CD4-positive, alpha-beta T cell (primary cell): ENCODE measurements around the gene HNRNPC. TPM values are rescaled to one million over a fixed set of nuclear protein-coding genes. Genes with fewer than 3 reads are reported as not detected.

Source experiments
- ATAC-seq: fragments of 200-7000 bp; cut with Tn5 transposase; one replicate; pipeline ENCODE4 v1.10.0; 2022; ENCODE audit warnings: mild to moderate bottlenecking; ENCODE audit not compliant: poor library complexity
- CTCF ChIA-PET: fragments of 350-600 bp; sonication (Branson Sonifier 250); formaldehyde crosslinking; loops from one replicate; lab custom pipeline; 2021; ENCODE audit warnings: antibody characterized with exemption, inconsistent platforms; lab: Charles Lee
- POLR2A ChIA-PET: fragments of 350-600 bp; sonication (Branson Sonifier 250); formaldehyde crosslinking; loops from one replicate; lab custom pipeline; 2021; ENCODE audit warnings: antibody characterized with exemption, inconsistent platforms; lab: Charles Lee
- DNase-seq, 14 experiments: peaks; one replicate each; pipeline ENCODE4 v3.0.0-alpha.2; 2013 to 2020; ENCODE audit warnings: mixed read lengths in 2 of 14
- H3K27ac ChIP-seq, 2 donors: one replicate each; pipeline versions ENCODE4 v1.5.1 to v1.7.0; 2013; ENCODE audit warnings: low read length in 2 of 2, low read depth in 1 of 2, mild to moderate bottlenecking in 1 of 2
- H3K27me3 ChIP-seq, 2 experiments: 1 replicate in 1 of 2; 2 replicates in 1 of 2; pipeline versions ENCODE4 v1.6.1 to v1.7.0; 2013; ENCODE audit warnings: low read length in 2 of 2, control low read depth in 1 of 2, mild to moderate bottlenecking in 1 of 2, moderate library complexity in 1 of 2; ENCODE audit not compliant: insufficient read depth in 2 of 2, control insufficient read depth in 1 of 2
- H3K36me3 ChIP-seq: one replicate; pipeline ENCODE4 v1.6.1; 2013; ENCODE audit warnings: low read length, control low read depth; ENCODE audit not compliant: insufficient read depth
- H3K4me1 ChIP-seq: one replicate; pipeline ENCODE4 v1.6.1; 2013; ENCODE audit warnings: low read length, control low read depth; ENCODE audit not compliant: insufficient read depth
- H3K4me3 ChIP-seq: one replicate; pipeline ENCODE4 v1.5.1; 2013; ENCODE audit warnings: mild to moderate bottlenecking, low read length, moderate library complexity
- H3K9me3 ChIP-seq, 2 experiments: 1 replicate in 1 of 2; 2 replicates in 1 of 2; pipeline versions ENCODE4 v1.6.1 to v1.7.0; 2013; ENCODE audit warnings: low read length in 2 of 2, mild to moderate bottlenecking in 2 of 2, control low read depth in 1 of 2, moderate library complexity in 1 of 2; ENCODE audit not compliant: control insufficient read depth in 1 of 2, insufficient read depth in 1 of 2
- H3K27ac Mint-ChIP-seq: one replicate; pipeline ENCODE4 v1.8.0; 2020; ENCODE audit warnings: mixed read lengths
- H3K27me3 Mint-ChIP-seq: one replicate; pipeline ENCODE4 v1.8.0; 2021; ENCODE audit warnings: mixed read lengths
- H3K36me3 Mint-ChIP-seq: one replicate; pipeline ENCODE4 v1.8.0; 2021; ENCODE audit warnings: low read depth, mixed read lengths
- H3K4me1 Mint-ChIP-seq: one replicate; pipeline ENCODE4 v1.8.0; 2021; ENCODE audit warnings: low read depth, mixed read lengths
- H3K4me3 Mint-ChIP-seq: one replicate; pipeline ENCODE4 v1.8.0; 2020; ENCODE audit warnings: mild to moderate bottlenecking, mixed read lengths
- H3K9me3 Mint-ChIP-seq: one replicate; pipeline ENCODE4 v1.8.0; 2020; ENCODE audit warnings: mixed read lengths
- intact Hi-C, 2 experiments: fragments of 100-400 bp; cut with DNase I in 1 of 2; cut with micrococcal nuclease in 1 of 2; formaldehyde crosslinking; loops; one replicate each; pipeline versions ENCODE4 v1.15.1 to v1.9.0; 2023 to 2025; cut with DNase I, micrococcal nuclease
- total RNA-seq, 174 experiments: library from RNA in 2 of 174; stranded (reverse) in 2 of 174; gene quantifications; one replicate each; pipeline ENCODE4 v1.2.3 and lab custom pipeline; 2021 to 2026
- TF ChIP-seq, protein P1 (sequence below): fragments of 200-600 bp; IDR thresholded peaks from one replicate; pipeline ENCODE4 v1.8.0; 2022; ENCODE audit warnings: antibody characterized with exemption, mild to moderate bottlenecking

The HNRNPC gene
- total RNA-seq, 2 experiments from 2014 or later = 507 to 528 TPM

DNA sequence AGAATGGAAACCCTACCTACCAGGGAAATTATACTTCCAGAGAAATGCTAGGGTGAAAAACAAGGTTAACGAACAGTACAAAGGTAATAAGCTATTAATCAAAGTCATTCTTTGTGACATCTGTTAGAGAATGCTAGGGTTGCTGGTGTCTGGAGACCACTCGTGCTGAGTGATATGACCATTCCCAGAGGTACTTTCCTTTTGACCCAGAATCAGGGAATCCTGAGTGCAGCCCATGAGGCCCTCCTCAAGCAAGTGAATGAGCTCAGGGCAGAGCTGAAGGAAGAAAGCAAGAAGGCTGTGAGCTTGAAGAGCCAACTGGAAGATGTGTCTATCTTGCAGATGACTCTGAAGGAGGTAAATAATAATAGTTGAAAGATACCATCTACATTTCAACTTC is 42.4 kb upstream of the HNRNPC start:
- CTCF ChIA-PET = interaction anchor here (2.0 kb wide), 1 partner anchor 10 kb away, joined by 5 read pairs; no protein-coding TSS in a partner anchor
- no peak for DNase-seq
- H3K36me3 Mint-ChIP-seq = no peaks in the 10 kb centered on the region
- Histone ChIP-seq H3K4me3 (no peak overlapping the region), H3K9me3 (no peaks in the 10 kb centered on the region), H3K27ac (no peak overlapping the region), H3K27me3 (peaks cover 0 to 3% of the 10 kb centered on the region in 2 experiments), H3K4me1 (peaks cover 13% of the 10 kb centered on the region), H3K36me3 (no peaks in the 10 kb centered on the region)
- no peak for ATAC-seq
- no peak overlapping the region for H3K4me3 Mint-ChIP-seq
- intact Hi-C loops = no loop called here
- no peaks in the 10 kb centered on the region for H3K9me3 Mint-ChIP-seq
- POLR2A ChIA-PET = interaction anchor here (0.7 kb wide), 1 partner anchor 144 kb away, joined by 3 read pairs; the partner anchor contains the start of gene CHD8
- peaks cover 24% of the 10 kb centered on the region for H3K4me1 Mint-ChIP-seq
- H3K27ac Mint-ChIP-seq = no peak overlapping the region
- TF ChIP-seq, protein P1, sequence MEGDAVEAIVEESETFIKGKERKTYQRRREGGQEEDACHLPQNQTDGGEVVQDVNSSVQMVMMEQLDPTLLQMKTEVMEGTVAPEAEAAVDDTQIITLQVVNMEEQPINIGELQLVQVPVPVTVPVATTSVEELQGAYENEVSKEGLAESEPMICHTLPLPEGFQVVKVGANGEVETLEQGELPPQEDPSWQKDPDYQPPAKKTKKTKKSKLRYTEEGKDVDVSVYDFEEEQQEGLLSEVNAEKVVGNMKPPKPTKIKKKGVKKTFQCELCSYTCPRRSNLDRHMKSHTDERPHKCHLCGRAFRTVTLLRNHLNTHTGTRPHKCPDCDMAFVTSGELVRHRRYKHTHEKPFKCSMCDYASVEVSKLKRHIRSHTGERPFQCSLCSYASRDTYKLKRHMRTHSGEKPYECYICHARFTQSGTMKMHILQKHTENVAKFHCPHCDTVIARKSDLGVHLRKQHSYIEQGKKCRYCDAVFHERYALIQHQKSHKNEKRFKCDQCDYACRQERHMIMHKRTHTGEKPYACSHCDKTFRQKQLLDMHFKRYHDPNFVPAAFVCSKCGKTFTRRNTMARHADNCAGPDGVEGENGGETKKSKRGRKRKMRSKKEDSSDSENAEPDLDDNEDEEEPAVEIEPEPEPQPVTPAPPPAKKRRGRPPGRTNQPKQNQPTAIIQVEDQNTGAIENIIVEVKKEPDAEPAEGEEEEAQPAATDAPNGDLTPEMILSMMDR = no peak
- H3K27me3 Mint-ChIP-seq = no peaks in the 10 kb centered on the region

DNA sequence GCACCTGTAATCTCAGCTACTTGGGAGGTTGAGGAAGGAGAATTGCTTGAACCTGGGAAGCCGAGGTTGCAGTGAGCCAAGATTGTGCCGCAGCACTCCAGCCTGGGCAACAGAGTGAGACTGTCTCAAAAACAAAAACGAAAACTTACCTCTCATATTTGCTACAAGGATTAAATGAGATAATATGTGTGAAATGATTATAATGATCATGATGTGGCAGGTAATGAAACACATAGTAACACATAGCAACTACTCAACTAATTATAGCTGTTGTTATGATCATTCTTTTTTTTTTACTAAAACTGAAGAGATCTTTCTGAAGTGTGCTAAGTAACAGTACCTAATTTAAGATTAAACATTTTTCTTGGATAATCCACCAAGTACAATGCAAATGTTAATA is 40.7 kb upstream of the HNRNPC start:
- H3K4me1 ChIP-seq = peaks cover 13% of the 10 kb centered on the region
- H3K27me3 Mint-ChIP-seq = no peaks in the 10 kb centered on the region
- H3K27ac Mint-ChIP-seq = no peak overlapping the region
- CTCF ChIA-PET = interaction anchor here (2.0 kb wide), 1 partner anchor 8 kb away, joined by 5 read pairs; no protein-coding TSS in a partner anchor
- DNase-seq = no peak
- no peaks in the 10 kb centered on the region for H3K9me3 ChIP-seq
- no peaks in the 10 kb centered on the region for H3K9me3 Mint-ChIP-seq
- no peak overlapping the region for H3K4me3 Mint-ChIP-seq
- no peak overlapping the region for H3K4me3 ChIP-seq
- H3K36me3 Mint-ChIP-seq = no peaks in the 10 kb centered on the region
- TF ChIP-seq, protein P1 = no peak
- intact Hi-C loops = loop anchor here (2.0 kb wide), 1 partner anchor 41 kb away; the partner anchor contains the start of gene HNRNPC (in 2 of the 2)
- H3K36me3 ChIP-seq = no peaks in the 10 kb centered on the region
- peaks cover 24% of the 10 kb centered on the region for H3K4me1 Mint-ChIP-seq
- H3K27me3 ChIP-seq = peaks cover 0 to 3% of the 10 kb centered on the region in 2 experiments
- POLR2A ChIA-PET = interaction anchor here (1.3 kb wide), 1 partner anchor 45 kb away, joined by 3 read pairs; no protein-coding TSS in a partner anchor
- no peak overlapping the region for H3K27ac ChIP-seq
- ATAC-seq = no peak

DNA sequence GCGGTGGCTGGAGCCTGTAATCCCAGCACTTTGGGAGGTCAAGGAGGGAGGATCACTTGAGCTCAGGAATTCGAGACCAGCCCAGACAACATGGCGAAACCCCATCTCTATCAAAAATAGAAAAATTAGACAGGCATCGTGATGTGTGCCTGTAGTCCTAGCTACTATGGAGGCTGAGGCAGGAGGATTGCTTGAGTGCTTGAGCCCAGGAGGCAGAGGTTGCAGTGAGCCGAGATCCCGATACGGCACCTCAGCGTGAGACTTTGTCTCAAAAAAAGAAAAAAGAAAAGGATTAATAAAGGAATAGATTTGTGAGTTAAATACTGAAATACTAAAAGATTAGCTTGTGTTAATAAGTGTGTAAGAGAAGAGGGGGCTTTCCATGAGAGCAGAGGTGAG is 40.0 kb upstream of the HNRNPC start:
- Mint-ChIP-seq H3K27ac (peak overlapping the region; percentile 52), H3K27me3 (no peaks in the 10 kb centered on the region), H3K4me1 (peaks cover 24% of the 10 kb centered on the region), H3K36me3 (no peaks in the 10 kb centered on the region), H3K4me3 (peak overlapping the region; percentile 66), H3K9me3 (no peaks in the 10 kb centered on the region)
- no peak for DNase-seq
- ChIA-PET POLR2A (interaction anchor here (0.7 to 1.0 kb wide), 3 partner anchors 41 to 202 kb away, joined by 4 to 5 read pairs (median 4); partner anchors contain the start of gene METTL3), CTCF (no interaction called here)
- Histone ChIP-seq H3K4me3 (peak overlapping the region; percentile 55), H3K4me1 (peaks cover 13% of the 10 kb centered on the region), H3K9me3 (no peaks in the 10 kb centered on the region), H3K27me3 (peaks cover 0 to 3% of the 10 kb centered on the region in 2 experiments), H3K36me3 (no peaks in the 10 kb centered on the region), H3K27ac (peak overlapping the region in 1 of 2 donors; percentile 1)
- no peak for ATAC-seq
- TF ChIP-seq, protein P1 = no peak
- intact Hi-C loops = loop anchor here (2.0 kb wide), 1 partner anchor 40 kb away; the partner anchor contains the start of gene HNRNPC (in 2 of the 2)
